ENCODE measurements around the gene CA11.

DNA sequence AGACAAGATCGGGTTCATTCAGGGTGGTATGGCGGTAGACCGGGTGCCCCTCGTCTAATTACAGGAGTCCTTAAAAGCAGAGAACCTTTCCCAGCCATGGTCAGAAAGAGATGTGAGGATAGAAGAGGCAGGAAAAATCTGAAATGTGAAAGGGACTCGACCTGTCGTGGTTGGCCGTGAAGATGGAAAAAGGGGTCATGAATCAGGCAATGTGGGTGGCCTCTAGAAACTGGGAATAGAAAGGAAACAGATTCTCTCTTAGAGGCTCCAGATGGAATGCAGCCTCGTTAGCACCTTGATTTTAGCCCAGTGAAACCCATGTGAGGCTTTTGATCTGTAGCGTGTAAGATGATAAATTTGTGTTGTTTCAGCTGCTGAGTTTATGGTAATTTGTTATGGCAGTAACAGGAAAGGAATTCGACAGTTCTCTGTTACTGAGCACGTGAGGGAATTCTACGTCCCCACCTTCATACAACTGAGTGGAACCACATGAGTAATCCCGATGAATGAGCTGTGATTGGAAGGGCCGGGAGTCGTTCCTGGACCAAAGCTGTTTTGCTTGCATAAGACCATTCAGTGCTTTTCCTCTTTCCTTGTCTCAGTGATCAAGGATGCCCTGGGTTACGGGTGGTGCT lies 11.0 kb upstream of the CA11 start:
- TF ChIP-seq, protein P1, sequence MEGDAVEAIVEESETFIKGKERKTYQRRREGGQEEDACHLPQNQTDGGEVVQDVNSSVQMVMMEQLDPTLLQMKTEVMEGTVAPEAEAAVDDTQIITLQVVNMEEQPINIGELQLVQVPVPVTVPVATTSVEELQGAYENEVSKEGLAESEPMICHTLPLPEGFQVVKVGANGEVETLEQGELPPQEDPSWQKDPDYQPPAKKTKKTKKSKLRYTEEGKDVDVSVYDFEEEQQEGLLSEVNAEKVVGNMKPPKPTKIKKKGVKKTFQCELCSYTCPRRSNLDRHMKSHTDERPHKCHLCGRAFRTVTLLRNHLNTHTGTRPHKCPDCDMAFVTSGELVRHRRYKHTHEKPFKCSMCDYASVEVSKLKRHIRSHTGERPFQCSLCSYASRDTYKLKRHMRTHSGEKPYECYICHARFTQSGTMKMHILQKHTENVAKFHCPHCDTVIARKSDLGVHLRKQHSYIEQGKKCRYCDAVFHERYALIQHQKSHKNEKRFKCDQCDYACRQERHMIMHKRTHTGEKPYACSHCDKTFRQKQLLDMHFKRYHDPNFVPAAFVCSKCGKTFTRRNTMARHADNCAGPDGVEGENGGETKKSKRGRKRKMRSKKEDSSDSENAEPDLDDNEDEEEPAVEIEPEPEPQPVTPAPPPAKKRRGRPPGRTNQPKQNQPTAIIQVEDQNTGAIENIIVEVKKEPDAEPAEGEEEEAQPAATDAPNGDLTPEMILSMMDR (IDR thresholded peaks at IDR 0.05; ENCODE audit: low read length), result no peak
- TF ChIP-seq EZH2 (optimal IDR thresholded peaks at IDR 0.05; ENCODE audit: low read depth, low read length), result no peak
